ENCODE results near the gene SLC25A51.
"Not testable (repeated sequence)": the region's sequence is repeated elsewhere in the genome, so short reads cannot be mapped to it uniquely, and the experiment has no call there.

Gene SLC25A51

GRCh38 chr9:37918665-37919170, 14.8 kb upstream of the SLC25A51 start:
- DNase-seq, result no peak

- DNase-seq, result no peak
These were observed 14.1 kb upstream of the SLC25A51 start for GRCh38 chr9:37917801-37918664.

DNA sequence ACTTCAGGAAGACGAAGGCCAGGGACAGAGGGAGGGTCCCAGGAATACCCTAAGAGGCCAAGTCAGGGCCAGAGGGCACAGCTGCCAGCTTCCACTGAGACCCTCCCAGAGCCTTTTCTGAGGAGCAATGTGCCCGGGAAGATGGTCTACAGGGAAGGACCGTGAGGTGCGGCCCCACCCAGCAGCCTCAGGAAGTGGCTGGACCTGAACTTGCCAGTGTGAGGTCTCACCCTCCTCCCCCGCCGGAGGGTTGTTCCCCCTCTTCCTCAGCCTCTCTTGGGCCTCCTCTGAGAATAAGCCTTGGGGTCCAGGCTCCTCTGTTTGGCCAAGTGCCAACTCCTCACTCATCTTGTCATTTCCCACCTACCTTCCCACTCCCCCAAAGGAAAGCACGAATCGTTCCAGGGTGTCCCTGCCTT, 13.4 kb upstream of the SLC25A51 start:
- DNase-seq, result no peak

DNA sequence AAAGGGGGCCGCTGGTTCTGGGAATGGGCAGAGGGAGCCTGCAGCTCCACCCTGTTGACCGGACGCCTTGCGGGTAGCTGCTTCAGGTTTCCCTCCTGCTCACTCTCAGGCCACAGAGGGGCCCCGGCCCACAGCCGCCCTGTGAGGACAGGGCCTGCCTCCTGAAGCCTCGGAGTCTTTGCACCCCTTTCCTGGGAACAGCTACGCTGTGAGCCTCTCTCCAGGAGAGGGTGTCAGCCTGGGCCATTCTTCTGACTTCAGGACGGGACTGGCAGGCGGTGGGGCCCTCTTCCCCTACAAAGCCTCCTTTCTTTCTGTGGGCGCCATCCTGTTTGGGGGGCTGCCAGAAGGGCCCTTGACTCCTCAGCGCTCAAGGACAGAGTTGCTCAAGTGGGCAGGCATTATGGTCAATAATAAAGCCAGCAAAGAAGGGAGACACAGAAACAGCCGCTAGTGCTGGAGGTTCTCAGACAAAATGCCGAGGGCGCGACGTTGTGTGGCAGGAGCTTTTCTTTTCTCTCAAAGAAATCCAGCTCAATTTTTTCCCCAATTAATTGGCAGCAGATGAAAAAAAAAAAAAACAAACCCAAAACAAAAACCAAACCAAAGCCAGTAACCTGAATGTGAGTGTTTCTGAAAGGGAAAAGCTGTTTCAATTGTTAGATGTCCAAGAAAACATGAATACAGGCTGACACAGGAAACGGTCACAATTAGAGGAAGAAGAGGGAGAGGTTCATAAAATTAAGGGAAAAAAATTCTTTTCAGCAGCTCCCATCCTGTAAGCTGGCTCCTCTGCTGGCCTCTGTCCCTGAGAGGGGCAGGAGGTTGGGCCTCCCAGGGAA, 12.8 kb upstream of the SLC25A51 start:
- no peak for DNase-seq

DNA sequence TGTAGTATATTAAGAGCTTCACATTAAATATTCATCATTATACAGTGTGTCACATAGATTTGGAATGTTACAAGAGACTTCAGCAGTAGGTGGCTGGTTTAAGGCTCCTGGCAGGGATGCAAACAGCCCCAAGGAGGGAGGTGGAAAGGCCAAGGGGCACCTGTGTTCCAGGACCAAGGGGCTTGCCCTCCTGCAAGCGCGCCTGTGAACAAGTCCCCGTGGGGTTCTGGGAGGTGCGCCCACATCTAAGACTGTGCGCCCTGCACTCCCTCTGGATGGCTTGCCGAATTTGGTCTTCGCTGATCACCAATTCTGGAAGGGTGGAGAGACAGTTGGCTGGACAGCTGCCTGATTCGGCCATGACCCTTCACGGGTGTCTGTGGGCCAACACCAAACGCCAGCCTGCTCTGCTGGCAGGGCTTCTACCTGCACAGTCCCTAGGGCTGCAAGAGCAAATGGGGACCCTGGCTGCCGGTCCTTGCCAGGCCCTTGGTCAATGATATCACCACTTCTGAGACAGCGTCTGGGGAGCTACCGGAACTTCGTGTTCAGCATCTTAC, 12.1 kb upstream of the SLC25A51 start:
- DNase-seq, result no peak

- DNase-seq, result no peak
These were observed 10.9 kb upstream of the SLC25A51 start for GRCh38 chr9:37914701-37915358.

GRCh38 chr9:37914154-37914551, 10.2 kb upstream of the SLC25A51 start:
- DNase-seq, result no peak

- peak; percentile 72 for DNase-seq
These were observed 9.7 kb upstream of the SLC25A51 start for GRCh38 chr9:37913480-37914153.

DNA sequence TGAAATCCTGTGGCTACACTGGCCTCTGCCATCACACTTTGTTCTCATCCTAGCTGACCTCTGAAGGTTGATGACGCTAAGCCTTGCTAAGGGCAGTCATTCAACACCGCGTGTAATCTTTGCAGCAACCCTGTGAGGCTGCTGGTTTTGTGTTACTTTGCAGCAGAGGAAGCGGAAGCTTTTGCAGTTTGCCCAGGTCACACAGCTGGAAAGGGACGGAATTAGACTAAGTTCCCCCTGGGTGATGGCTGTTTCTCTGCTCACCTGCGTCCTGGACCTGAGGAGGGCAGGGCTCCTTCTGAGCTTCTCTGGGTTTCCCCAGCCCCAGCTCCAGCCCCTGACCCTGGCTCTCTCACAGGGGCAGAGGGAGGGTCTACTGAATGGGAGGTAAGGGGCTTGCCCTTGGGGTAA, 7.3 kb upstream of the SLC25A51 start:
- no peak for DNase-seq

DNA sequence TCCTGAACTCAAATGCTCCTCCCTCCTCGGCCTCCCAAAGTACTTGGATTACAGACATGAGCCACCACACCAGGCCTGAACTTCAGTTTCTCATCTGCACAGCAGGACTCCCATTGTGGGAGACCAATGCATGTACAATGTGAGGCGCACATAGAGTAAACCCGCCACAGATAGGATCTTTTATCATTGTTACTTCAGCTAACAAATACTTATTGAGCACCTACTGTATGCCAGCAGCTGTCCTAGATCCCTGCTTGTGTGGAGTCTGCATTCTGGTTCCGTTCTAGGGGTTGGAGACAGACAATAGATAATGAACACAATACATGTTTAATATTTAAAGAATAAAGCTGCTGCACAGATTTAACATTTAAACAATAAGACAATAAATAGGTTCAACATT, 6.3 kb upstream of the SLC25A51 start:
- DNase-seq, result no peak

- DNase-seq, result not testable (repeated sequence)
These were observed 5.9 kb upstream of the SLC25A51 start for GRCh38 chr9:37909836-37910235.

GRCh38 chr9:37909326-37909725, 5.4 kb upstream of the SLC25A51 start:
- no peak for DNase-seq

DNA sequence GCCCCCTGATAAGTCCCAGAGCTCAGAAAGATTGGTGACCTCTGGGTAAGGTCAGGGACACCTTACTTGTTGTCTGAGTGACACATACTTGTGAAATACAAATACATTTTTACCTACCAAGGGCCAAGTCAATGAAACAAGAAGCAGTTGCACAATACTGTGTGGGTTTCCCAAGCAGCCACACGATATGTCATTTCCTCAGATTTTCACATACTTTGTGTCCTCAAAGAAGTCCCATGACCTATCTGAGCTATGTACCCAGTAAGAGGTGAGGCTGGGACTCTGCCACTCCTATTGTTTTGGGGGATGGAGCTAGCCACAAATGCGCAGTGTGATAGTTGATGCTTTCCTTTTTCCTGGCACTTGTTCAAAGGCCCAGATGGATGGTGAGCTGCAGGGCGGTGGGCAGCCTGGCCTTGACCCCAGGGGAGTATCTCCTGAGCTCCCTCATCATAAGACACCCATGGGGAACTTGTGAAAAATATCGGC, 4.8 kb upstream of the SLC25A51 start:
- no peak for DNase-seq

DNA sequence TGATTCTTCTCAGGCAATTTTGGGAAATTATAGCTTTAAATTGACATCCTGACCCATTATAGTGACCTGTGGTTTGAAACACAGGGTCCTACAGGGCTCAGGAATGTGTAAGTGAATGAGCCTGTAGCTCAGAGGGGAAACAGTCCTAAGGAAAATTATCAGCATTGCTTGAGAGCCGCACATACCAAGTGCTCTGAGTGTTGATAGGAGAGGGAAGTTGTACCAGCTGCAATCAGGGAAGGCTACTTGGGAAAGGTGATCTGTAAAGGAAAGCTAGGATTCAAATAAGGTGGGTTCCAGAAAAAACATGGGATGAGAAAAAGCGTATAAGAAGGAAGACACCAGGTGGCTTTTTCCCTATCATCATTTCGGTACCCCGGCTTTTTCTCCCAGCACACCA, 4.4 kb upstream of the SLC25A51 start:
- DNase-seq, result no peak

GRCh38 chr9:37906312-37907239, 2.6 kb upstream of the SLC25A51 start:
- no peak for DNase-seq

DNA sequence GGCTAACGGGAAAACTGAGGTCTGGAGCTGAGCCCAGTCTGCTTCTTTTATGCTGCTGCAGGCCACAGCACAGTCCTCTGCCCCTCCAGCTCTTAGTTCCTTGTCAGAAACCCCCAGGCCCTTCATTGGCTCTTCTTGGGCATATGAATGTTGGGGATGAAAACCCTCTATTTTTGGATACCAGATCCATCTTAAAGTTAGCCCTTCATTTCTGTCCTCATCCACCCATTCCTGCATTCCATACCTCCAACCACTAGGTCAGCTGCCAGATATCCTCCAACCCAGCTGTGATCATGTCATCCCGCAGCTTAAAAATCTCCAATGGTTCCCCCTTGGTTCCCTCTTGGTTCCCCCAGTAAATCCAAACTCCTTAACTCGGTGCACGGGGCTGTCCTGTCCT, 1.8 kb upstream of the SLC25A51 start:
- no peak for DNase-seq

DNA sequence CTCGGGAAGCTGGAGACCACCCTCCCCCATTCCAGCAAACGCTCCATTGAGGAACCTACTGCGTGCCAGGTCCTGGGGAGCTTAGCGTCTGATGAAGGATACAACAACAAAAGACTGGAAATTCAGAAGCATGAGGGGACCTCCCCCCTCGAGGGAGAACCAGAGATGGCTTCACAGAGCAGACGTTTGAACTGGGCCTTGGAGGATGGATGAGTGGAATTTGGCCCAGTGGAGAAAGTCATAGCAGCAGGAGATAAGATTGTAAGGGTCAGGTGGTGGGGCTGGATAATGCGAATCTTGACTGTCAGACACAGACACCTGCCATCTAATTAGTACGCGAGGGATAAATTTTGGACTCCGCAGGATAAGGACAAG, 1.2 kb upstream of the SLC25A51 start:
- DNase-seq, result no peak

GRCh38 chr9:37904445-37905130, 661 bp upstream of the SLC25A51 start:
- peak; percentile 33 for DNase-seq

GRCh38 chr9:37902796-37903646, 906 bp downstream of the SLC25A51 start:
- DNase-seq, result peak; percentile 10
